H9 (cell line): Measurements from ENCODE around the gene SOS1. TPM values are rescaled to one million over a fixed set of nuclear protein-coding genes. Genes with fewer than 3 reads are reported as not detected.

Experiments
- DNase-seq: peaks from one replicate; pipeline ENCODE4 v3.0.0-alpha.2; 2017
- H2AFZ ChIP-seq: one replicate; pipeline ENCODE4 v1.6.1; 2013; ENCODE audit warnings: mild to moderate bottlenecking, low read length, control low read depth, moderate library complexity
- H2AK5ac ChIP-seq: 2 replicates; pipeline ENCODE4 v1.6.1; 2013; ENCODE audit warnings: low read length, control low read depth, mixed read lengths; ENCODE audit not compliant: insufficient read length
- H2BK120ac ChIP-seq: one replicate; pipeline ENCODE4 v1.6.1; 2013; ENCODE audit warnings: low read depth, mild to moderate bottlenecking, low read length, control low read depth, inconsistent platforms; ENCODE audit not compliant: poor library complexity, severe bottlenecking
- H2BK12ac ChIP-seq: 2 replicates; pipeline ENCODE4 v1.6.1; 2013; ENCODE audit warnings: low read length, control low read depth, mixed read lengths, low read depth; ENCODE audit not compliant: insufficient read length
- H2BK15ac ChIP-seq: 2 replicates; pipeline ENCODE4 v1.6.1; 2013; ENCODE audit warnings: low read depth, low read length, control low read depth
- H2BK20ac ChIP-seq: one replicate; pipeline ENCODE4 v1.6.1; 2013; ENCODE audit warnings: low read depth, mild to moderate bottlenecking, low read length, control low read depth, inconsistent platforms; ENCODE audit not compliant: poor library complexity, severe bottlenecking
- H2BK5ac ChIP-seq: 2 replicates; pipeline ENCODE4 v1.6.1; 2013; ENCODE audit warnings: low read length, control low read depth, mixed read lengths; ENCODE audit not compliant: insufficient read length
- H3K14ac ChIP-seq: 2 replicates; pipeline ENCODE4 v1.6.1; 2013; ENCODE audit warnings: low read length, control low read depth; ENCODE audit not compliant: insufficient read depth
- H3K18ac ChIP-seq: 2 replicates; pipeline ENCODE4 v1.6.1; 2013; ENCODE audit warnings: low read depth, mild to moderate bottlenecking, mixed read lengths, low read length, control low read depth; ENCODE audit not compliant: insufficient read length
- H3K23ac ChIP-seq: 2 replicates; pipeline ENCODE4 v1.6.1; 2013; ENCODE audit warnings: low read length, control low read depth, mixed read lengths, low read depth; ENCODE audit not compliant: insufficient read length
- H3K23me2 ChIP-seq: 2 replicates; pipeline ENCODE4 v1.6.1; 2013; ENCODE audit warnings: low read depth, mild to moderate bottlenecking, mixed read lengths, low read length, control low read depth; ENCODE audit not compliant: insufficient read length, poor library complexity, severe bottlenecking
- H3K27ac ChIP-seq: 2 replicates; pipeline ENCODE4 v1.5.1; 2013; ENCODE audit warnings: low read length, control low read depth, mixed read lengths, low read depth; ENCODE audit not compliant: insufficient read length
- H3K27me3 ChIP-seq: 2 replicates; pipeline ENCODE4 v1.6.1; 2013; ENCODE audit warnings: low read length, control low read depth, inconsistent platforms; ENCODE audit not compliant: insufficient read depth
- H3K4ac ChIP-seq: 2 replicates; pipeline ENCODE4 v1.6.1; 2013; ENCODE audit warnings: low read depth, mild to moderate bottlenecking, control low read depth, inconsistent platforms, low read length, moderate library complexity
- H3K4me1 ChIP-seq: 2 replicates; pipeline ENCODE4 v1.6.1; 2013; ENCODE audit warnings: low read length, control low read depth, inconsistent platforms; ENCODE audit not compliant: insufficient read depth
- H3K4me2 ChIP-seq: 2 replicates; pipeline ENCODE4 v1.6.1; 2013; ENCODE audit warnings: low read length, control low read depth, mixed read lengths; ENCODE audit not compliant: insufficient read length, insufficient read depth
- H3K56ac ChIP-seq: 2 replicates; pipeline ENCODE4 v1.6.1; 2013; ENCODE audit warnings: low read depth, mild to moderate bottlenecking, mixed read lengths, low read length, control low read depth; ENCODE audit not compliant: insufficient read length
- H3K79me1 ChIP-seq: 2 replicates; pipeline ENCODE4 v1.6.1; 2013; ENCODE audit warnings: low read depth, mild to moderate bottlenecking, moderate library complexity, low read length, control low read depth, inconsistent platforms; ENCODE audit not compliant: insufficient read depth, poor library complexity, severe bottlenecking
- H3K79me2 ChIP-seq: 2 replicates; pipeline ENCODE4 v1.6.1; 2013; ENCODE audit warnings: low read length, control low read depth, inconsistent platforms; ENCODE audit not compliant: insufficient read depth
- H3K9ac ChIP-seq: 2 replicates; pipeline ENCODE4 v1.6.1; 2013; ENCODE audit warnings: low read length, control low read depth, mixed read lengths; ENCODE audit not compliant: insufficient read length; ENCODE audit errors: extremely low read depth
- H3K9me3 ChIP-seq: one replicate; pipeline ENCODE4 v1.6.1; 2013; ENCODE audit warnings: low read depth, low read length, inconsistent platforms; ENCODE audit not compliant: control insufficient read depth
- H3T11ph ChIP-seq: one replicate; pipeline ENCODE4 v1.6.1; 2013; ENCODE audit warnings: mild to moderate bottlenecking, low read length, control low read depth, inconsistent platforms
- H4K20me1 ChIP-seq: one replicate; pipeline ENCODE4 v1.6.1; 2013; ENCODE audit not compliant: control insufficient read depth, insufficient read length, insufficient read depth
- H4K5ac ChIP-seq: 2 replicates; pipeline ENCODE4 v1.6.1; 2013; ENCODE audit warnings: low read depth, mild to moderate bottlenecking, mixed read lengths, low read length, control low read depth; ENCODE audit not compliant: insufficient read length
- H4K8ac ChIP-seq: replicated peaks from 2 replicates; pipeline ENCODE4 v1.6.1; 2013; ENCODE audit warnings: low read length, control low read depth, mixed read lengths, low read depth; ENCODE audit not compliant: insufficient read length
- H4K91ac ChIP-seq: 2 replicates; pipeline ENCODE4 v1.6.1; 2013; ENCODE audit warnings: low read depth, mild to moderate bottlenecking, moderate library complexity, mixed read lengths, low read length, control low read depth; ENCODE audit not compliant: insufficient read length
- H3K27ac Mint-ChIP-seq, 3 experiments: 2 replicates in 2 of 3; 3 replicates in 1 of 3; pipeline ENCODE4 v1.8.0; 2020 to 2021; ENCODE audit warnings: mixed read lengths in 3 of 3, mild to moderate bottlenecking in 1 of 3, moderate library complexity in 1 of 3
- H3K27me3 Mint-ChIP-seq: 2 replicates; pipeline ENCODE4 v1.8.0; 2021; ENCODE audit warnings: low read depth, mild to moderate bottlenecking, moderate library complexity, mixed read lengths
- H3K36me3 Mint-ChIP-seq, 3 experiments: 2 replicates in 2 of 3; 3 replicates in 1 of 3; pipeline ENCODE4 v1.8.0; 2020 to 2021; ENCODE audit warnings: low read depth in 3 of 3, mixed read lengths in 3 of 3; ENCODE audit not compliant: insufficient read depth in 1 of 3
- H3K4me1 Mint-ChIP-seq, 2 experiments: 2 replicates each; pipeline ENCODE4 v1.8.0; 2020; ENCODE audit warnings: mixed read lengths in 2 of 2
- H3K4me3 Mint-ChIP-seq, 2 experiments: 2 replicates in 1 of 2; 3 replicates in 1 of 2; pipeline ENCODE4 v1.8.0; 2020 to 2021; ENCODE audit warnings: mild to moderate bottlenecking in 2 of 2, mixed read lengths in 2 of 2, moderate library complexity in 1 of 2
- H3K9me3 Mint-ChIP-seq, 2 experiments: 2 replicates in 1 of 2; 3 replicates in 1 of 2; pipeline ENCODE4 v1.8.0; 2020; ENCODE audit warnings: mild to moderate bottlenecking in 2 of 2, mixed read lengths in 2 of 2, moderate library complexity in 1 of 2
- WGBS: extraction: QIAGEN DNeasy Blood & Tissue Kit; methylation state at CpG from one replicate; pipeline ENCODE4 v1.1.7; 2013; ENCODE audit warnings: missing lambda C conversion rate, low lambda C conversion rate, mixed read lengths; ENCODE audit not compliant: insufficient read length; ENCODE audit errors: extremely low coverage; 5-methylcytosine and 5-hydroxymethylcytosine counted together
- total RNA-seq: library from RNA; stranded (reverse); gene quantifications from 2 replicates; pipeline ENCODE4 v1.2.1, GENCODE V29; 2021
- TF ChIP-seq, protein P1 (sequence below): fragments of 200-600 bp; sonication (generic); conservative IDR thresholded peaks from 3 replicates; pipeline ENCODE4 v1.8.0; 2021; ENCODE audit warnings: antibody characterized with exemption, mild to moderate bottlenecking

SOS1 gene
- total RNA-seq, 1 experiment from 2014 or later = 35.8 TPM

DNA sequence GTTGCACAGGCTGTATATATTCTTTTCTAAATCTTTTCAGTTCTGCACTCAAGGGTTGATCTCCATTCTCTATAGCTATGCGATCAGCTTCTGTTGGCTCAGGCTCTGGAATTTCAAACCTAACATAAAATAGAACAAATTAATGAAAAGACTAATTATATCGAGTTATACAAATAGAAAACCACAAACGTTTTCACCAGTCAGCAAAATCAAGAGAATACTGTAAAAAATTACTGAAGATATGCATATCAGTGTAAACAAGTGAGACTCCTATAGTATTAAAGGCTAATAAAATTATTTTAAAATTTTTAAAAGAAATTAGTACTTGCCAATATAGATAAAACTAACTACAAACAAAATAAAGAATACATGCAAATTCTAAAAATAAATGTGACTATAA, 107.0 kb downstream of the SOS1 start:
- Histone ChIP-seq H3K14ac (no peak overlapping the region), H2BK12ac (no peak overlapping the region), H4K20me1 (no peaks in the 10 kb centered on the region), H2AK5ac (no peak overlapping the region), H2BK15ac (no peak overlapping the region), H3T11ph (no peak overlapping the region), H3K79me2 (no peaks in the 10 kb centered on the region), H3K27ac (no peak overlapping the region), H3K4me2 (no peak overlapping the region), H4K91ac (no peak overlapping the region), H2BK20ac (no peak overlapping the region), H2BK5ac (no peak overlapping the region), H3K18ac (no peak overlapping the region), H3K9ac (no peak overlapping the region), H4K5ac (no peak overlapping the region), H3K4me1 (no peaks in the 10 kb centered on the region), H3K23ac (no peak overlapping the region), H2BK120ac (no peak overlapping the region), H3K4ac (no peak overlapping the region), H3K56ac (no peak overlapping the region), H4K8ac (no peak overlapping the region), H3K9me3 (no peaks in the 10 kb centered on the region), H3K79me1 (no peaks in the 10 kb centered on the region), H2AFZ (no peak overlapping the region), H3K23me2 (no peaks in the 10 kb centered on the region), H3K27me3 (no peaks in the 10 kb centered on the region)
- H3K27me3 Mint-ChIP-seq = no peaks in the 10 kb centered on the region
- no CpG with 5 or more reads among the region's 3 CpGs for WGBS
- TF ChIP-seq, protein P1, sequence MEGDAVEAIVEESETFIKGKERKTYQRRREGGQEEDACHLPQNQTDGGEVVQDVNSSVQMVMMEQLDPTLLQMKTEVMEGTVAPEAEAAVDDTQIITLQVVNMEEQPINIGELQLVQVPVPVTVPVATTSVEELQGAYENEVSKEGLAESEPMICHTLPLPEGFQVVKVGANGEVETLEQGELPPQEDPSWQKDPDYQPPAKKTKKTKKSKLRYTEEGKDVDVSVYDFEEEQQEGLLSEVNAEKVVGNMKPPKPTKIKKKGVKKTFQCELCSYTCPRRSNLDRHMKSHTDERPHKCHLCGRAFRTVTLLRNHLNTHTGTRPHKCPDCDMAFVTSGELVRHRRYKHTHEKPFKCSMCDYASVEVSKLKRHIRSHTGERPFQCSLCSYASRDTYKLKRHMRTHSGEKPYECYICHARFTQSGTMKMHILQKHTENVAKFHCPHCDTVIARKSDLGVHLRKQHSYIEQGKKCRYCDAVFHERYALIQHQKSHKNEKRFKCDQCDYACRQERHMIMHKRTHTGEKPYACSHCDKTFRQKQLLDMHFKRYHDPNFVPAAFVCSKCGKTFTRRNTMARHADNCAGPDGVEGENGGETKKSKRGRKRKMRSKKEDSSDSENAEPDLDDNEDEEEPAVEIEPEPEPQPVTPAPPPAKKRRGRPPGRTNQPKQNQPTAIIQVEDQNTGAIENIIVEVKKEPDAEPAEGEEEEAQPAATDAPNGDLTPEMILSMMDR = no peak
- no peak overlapping the region for H3K4me3 Mint-ChIP-seq
- no peak overlapping the region for H3K27ac Mint-ChIP-seq
- no peak for DNase-seq
- no peaks in the 10 kb centered on the region for H3K9me3 Mint-ChIP-seq
- peaks cover 16 to 26% of the 10 kb centered on the region in 2 experiments for H3K4me1 Mint-ChIP-seq
- peaks cover 0 to 16% (median 12%) of the 10 kb centered on the region in 3 experiments; a peak in 6 of 7 replicates for H3K36me3 Mint-ChIP-seq
